Activated naive CD4-positive, alpha-beta T cell treated with anti-CD3 and anti-CD28 coated beads, Interleukin-2, amount 10 ng/mL, durations not matched to agents 7 days and 5 days (primary cell): Measurements from ENCODE around the gene INSYN2A.

Experiments
- CTCF ChIA-PET: fragments of 350-600 bp; sonication (Branson Sonifier 250); formaldehyde crosslinking; loops from one replicate; lab custom pipeline; 2021; ENCODE audit warnings: antibody characterized with exemption; lab: Charles Lee
- DNase-seq: peaks from one replicate; pipeline ENCODE4 v3.0.0-alpha.2; 2020
- H3K27ac Mint-ChIP-seq: one replicate; pipeline ENCODE4 v1.8.0; 2021; ENCODE audit warnings: mild to moderate bottlenecking, moderate library complexity, mixed read lengths
- H3K27me3 Mint-ChIP-seq: one replicate; pipeline ENCODE4 v1.8.0; 2021; ENCODE audit warnings: mild to moderate bottlenecking, mixed read lengths
- H3K36me3 Mint-ChIP-seq: one replicate; pipeline ENCODE4 v1.8.0; 2021; ENCODE audit warnings: mixed read lengths
- H3K4me1 Mint-ChIP-seq: one replicate; pipeline ENCODE4 v1.8.0; 2021; ENCODE audit warnings: mixed read lengths
- H3K4me3 Mint-ChIP-seq: one replicate; pipeline ENCODE4 v1.8.0; 2021; ENCODE audit warnings: mild to moderate bottlenecking, moderate library complexity, mixed read lengths
- H3K9me3 Mint-ChIP-seq: one replicate; pipeline ENCODE4 v1.8.0; 2021; ENCODE audit warnings: mixed read lengths

INSYN2A gene, protein sequence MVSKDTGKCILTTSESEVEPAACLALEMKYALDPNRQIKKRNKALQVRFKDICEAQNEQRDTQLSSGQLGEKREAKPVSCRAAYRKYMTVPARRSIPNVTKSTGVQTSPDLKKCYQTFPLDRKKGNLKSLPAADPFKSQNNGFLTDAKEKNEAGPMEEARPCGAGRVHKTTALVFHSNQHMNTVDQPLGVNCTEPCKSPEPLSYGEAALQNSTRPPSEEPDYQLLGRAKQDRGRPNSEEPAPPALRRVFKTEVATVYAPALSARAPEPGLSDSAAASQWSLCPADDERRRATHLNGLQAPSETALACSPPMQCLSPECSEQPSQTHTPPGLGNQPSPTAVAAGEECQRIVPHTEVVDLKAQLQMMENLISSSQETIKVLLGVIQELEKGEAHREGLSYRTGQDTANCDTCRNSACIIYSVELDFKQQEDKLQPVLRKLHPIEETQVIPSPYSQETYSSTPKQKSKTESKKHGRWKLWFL

DNA sequence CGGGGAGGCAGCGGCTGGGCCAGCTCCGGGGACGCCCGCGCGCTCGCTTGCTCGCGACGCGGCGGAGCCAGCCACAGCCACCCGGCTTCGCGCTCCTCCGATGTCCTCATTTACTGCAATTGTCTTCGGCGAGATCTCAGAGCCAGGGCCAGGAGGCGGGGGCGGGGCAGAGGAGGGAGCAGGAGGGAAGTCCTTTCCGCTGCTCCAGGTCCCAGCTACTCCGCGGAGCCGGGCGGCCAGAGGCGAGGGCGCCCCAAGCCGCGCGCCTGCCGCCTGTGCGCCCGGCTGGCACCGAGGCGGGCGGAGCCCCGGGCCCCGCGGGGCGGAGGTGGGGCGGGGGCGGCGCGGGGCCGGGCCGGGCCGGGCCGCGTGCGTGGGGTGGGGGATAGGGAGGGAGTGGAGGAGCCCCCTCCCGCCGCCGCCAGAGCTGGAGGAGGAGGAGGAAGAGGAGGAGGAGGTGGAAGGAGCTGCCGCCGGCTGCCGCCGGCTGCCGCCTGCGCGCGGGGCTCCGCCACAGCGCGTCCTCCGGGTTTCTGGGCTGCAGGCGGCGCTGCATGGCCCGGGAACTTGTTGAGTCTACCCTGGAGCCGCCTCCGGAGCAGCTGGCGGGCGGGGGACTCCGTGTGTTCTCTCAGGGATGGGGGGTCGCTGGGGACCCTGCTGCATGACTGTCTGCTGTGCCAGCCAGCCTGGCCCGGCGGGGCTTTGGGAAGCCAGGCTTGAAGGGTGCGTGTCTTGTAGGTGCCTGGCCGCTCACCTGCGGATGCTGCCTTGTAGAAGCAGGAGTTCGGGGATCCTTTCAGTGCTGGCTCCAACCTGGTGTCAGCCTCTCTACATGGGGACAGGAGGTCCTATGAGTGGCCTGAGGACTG, at the start of gene INSYN2A:
Gene INSYN2A (minus strand): TSS at position 310 of the 872 bp plus-strand sequence. CDS start 20,196 bp downstream, outside the sequence.
- Mint-ChIP-seq H3K36me3 (no peaks in the 10 kb centered on the region), H3K9me3 (no peaks in the 10 kb centered on the region), H3K27ac (no peak within 1 kb of the TSS), H3K4me1 (no peaks in the 10 kb centered on the region), H3K4me3 (no peak within 1 kb of the TSS), H3K27me3 (peaks cover 36% of the 10 kb centered on the region)
- DNase-seq, result no peak
- CTCF ChIA-PET, result no interaction called here

DNA sequence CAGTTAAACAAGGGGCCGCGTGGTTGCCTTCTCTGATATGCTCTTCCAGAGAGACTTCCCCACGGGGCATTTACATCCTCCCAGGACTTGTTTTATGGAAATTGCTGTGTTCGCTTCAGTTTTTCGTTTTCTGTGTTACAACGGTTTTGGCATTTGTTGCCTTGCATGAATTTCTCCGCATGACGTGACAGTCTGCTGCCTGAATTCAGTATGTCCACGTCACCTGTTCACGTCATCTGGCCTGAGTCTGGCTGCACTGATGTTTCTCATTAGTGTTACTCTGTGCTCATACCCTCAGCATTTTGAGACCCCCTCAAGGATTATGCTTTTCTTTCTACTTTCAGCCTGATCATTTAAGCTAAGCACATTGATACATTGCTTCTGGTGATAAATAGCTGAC, 49.1 kb upstream of the INSYN2A start:
- Mint-ChIP-seq H3K4me3 (no peak overlapping the region), H3K36me3 (no peaks in the 10 kb centered on the region), H3K27ac (no peak overlapping the region), H3K4me1 (no peaks in the 10 kb centered on the region), H3K9me3 (no peaks in the 10 kb centered on the region), H3K27me3 (peaks cover 15% of the 10 kb centered on the region)
- CTCF ChIA-PET, result no interaction called here
- no peak for DNase-seq

DNA sequence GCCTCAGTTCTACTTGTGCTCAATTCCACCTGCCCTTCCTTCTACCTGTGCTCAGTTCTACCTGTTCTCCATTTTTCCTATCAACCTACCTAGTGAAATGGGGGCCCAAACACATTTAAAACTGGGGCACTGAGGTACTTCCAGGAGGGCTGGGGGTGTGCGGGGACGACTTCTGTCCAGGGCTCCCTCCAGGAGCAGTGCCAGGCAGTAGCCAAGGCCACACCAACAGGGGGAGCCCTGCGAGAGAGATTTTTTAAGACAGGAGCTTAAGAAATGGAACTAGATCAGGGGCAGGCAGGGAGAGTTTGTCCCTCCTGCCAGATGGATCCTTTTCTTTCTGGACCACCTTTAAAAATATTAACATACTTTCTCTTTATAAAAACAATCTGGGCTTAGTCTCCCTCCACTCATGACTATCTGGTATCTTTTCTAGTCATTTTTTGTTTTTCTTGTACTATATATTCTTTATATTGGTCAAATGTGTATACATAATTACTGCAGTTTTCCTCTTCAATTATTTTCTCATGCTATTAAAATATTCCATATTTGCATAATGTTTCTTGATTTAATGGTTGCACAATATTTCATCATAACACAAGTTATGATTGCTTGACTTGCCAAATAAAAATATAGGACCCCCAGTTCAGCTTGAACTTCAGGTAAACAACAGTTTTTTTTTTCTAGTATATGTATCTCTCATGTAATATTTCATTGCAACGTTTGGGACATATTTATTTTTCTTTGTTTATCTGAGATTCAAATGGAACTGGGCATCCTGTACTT, 47.3 kb upstream of the INSYN2A start:
- CTCF ChIA-PET, result interaction anchor here (0.6 to 1.4 kb wide), 3 partner anchors 90 to 108 kb away, joined by 3 read pairs; no protein-coding TSS in a partner anchor
- DNase-seq, result peak; percentile 58

DNA sequence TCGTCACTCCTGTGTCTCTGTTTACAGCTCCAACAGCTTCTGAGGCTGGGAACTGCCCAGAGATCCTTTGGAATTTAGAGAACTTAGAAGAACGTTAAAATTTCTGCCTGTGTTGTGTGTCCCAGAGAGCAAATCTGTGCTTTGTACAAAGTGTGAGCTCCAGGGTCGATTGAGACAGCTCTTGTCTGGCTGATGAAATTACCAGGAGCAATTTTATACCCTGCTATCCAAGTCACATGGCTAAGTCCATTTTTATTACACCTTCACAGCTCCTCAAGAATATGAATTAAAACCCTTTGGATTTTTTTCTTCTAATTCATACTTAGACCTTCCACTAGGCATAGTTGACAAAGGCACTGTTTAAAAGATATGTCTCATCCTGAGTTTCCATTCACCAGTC, 46.5 kb upstream of the INSYN2A start:
- Mint-ChIP-seq H3K4me3 (no peak overlapping the region), H3K36me3 (no peaks in the 10 kb centered on the region), H3K9me3 (no peaks in the 10 kb centered on the region), H3K27ac (no peak overlapping the region), H3K27me3 (peaks cover 12% of the 10 kb centered on the region), H3K4me1 (no peaks in the 10 kb centered on the region)
- CTCF ChIA-PET, result interaction anchor here (1.0 to 1.4 kb wide), 2 partner anchors 104 to 108 kb away, joined by 3 read pairs; no protein-coding TSS in a partner anchor
- DNase-seq, result no peak

More for the DNA sequence above, 47.3 kb upstream of the INSYN2A start:
- H3K4me1 Mint-ChIP-seq, result no peaks in the 10 kb centered on the region
- H3K27me3 Mint-ChIP-seq, result peaks cover 12% of the 10 kb centered on the region
- no peaks in the 10 kb centered on the region for H3K9me3 Mint-ChIP-seq
- H3K4me3 Mint-ChIP-seq, result no peak overlapping the region
- no peaks in the 10 kb centered on the region for H3K36me3 Mint-ChIP-seq
- H3K27ac Mint-ChIP-seq, result no peak overlapping the region

DNA sequence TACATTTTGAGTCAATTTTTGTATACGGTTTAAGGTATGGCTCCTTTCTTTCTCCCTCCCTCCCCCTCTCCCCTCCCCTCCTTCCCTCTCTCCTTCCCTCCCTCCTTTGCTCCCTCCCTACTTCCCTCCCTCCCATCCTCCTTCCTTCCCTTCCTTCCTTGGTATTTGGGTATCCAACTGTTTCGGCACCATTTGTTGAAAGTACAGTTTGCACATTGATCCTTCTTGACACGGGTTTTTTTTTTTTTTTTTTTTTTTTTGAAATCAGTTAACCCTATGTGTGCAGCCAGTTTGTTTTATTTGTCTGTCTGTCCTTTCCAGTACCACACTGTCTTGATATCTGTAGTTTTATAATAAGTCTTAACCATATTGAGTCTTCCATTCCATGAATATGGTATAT, 39.9 kb upstream of the INSYN2A start:
- H3K4me1 Mint-ChIP-seq, result no peaks in the 10 kb centered on the region
- no peaks in the 10 kb centered on the region for H3K27me3 Mint-ChIP-seq
- CTCF ChIA-PET, result no interaction called here
- no peaks in the 10 kb centered on the region for H3K36me3 Mint-ChIP-seq
- H3K4me3 Mint-ChIP-seq, result no peak overlapping the region
- H3K27ac Mint-ChIP-seq, result no peak overlapping the region
- DNase-seq, result no peak
- H3K9me3 Mint-ChIP-seq, result no peaks in the 10 kb centered on the region

DNA sequence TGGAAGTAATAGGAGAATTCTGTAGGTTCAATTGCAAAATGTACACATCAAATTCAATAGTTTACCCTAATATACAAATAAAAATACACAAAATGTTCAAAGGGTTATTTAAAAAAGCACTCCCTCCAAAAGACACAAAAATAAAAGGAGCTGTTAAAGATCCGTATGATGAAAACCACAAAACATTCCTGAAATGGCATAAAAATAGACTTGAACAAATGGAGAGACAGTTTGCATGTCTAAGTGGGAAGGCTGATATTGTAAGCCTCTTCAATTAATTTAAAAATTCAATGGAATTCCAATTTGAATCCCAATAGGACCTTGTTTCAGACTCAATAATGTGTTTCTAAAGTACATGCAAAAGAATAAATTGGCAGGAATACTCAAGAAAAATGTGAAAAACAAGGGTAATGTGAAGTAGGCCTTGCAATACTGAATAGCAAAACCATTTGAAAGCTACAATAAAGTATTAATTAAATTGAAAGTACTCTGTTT, 38.0 kb upstream of the INSYN2A start:
- no peak overlapping the region for H3K4me3 Mint-ChIP-seq
- no peak overlapping the region for H3K27ac Mint-ChIP-seq
- no peaks in the 10 kb centered on the region for H3K36me3 Mint-ChIP-seq
- no peak for DNase-seq
- H3K4me1 Mint-ChIP-seq, result no peaks in the 10 kb centered on the region
- no peaks in the 10 kb centered on the region for H3K9me3 Mint-ChIP-seq
- CTCF ChIA-PET, result no interaction called here
- no peaks in the 10 kb centered on the region for H3K27me3 Mint-ChIP-seq

DNA sequence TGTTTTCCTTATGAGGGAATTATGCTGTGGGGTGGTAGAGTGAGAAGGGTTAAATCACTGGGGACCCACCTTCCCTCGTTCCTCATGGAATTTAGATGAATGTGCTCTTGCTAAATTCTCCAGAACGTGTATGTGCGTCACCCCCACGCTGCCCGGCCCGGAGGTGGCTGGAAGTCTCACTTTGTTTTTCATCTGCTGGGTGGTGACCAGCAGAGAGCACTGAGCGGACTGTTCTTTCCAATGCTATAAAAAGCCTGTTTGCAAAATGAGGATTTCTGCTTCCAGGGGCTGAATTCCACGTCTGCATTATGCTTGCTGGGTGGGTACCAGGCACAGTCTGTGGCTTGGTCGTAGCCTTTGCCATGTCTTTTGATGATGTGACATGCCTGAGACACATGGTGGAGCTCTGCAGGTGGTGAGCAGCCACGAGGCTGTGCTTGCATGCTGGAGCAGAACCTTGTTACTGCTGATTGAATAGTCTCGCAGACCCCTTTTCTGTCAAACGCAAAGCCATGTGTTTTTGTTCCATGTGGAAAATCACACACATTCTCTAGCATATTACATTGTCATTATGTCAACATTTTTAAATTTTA, 31.9 kb upstream of the INSYN2A start:
- H3K4me3 Mint-ChIP-seq, result no peak overlapping the region
- CTCF ChIA-PET, result no interaction called here
- DNase-seq, result no peak
- no peaks in the 10 kb centered on the region for H3K9me3 Mint-ChIP-seq
- no peak overlapping the region for H3K27ac Mint-ChIP-seq
- no peaks in the 10 kb centered on the region for H3K4me1 Mint-ChIP-seq
- no peaks in the 10 kb centered on the region for H3K27me3 Mint-ChIP-seq
- H3K36me3 Mint-ChIP-seq, result no peaks in the 10 kb centered on the region

DNA sequence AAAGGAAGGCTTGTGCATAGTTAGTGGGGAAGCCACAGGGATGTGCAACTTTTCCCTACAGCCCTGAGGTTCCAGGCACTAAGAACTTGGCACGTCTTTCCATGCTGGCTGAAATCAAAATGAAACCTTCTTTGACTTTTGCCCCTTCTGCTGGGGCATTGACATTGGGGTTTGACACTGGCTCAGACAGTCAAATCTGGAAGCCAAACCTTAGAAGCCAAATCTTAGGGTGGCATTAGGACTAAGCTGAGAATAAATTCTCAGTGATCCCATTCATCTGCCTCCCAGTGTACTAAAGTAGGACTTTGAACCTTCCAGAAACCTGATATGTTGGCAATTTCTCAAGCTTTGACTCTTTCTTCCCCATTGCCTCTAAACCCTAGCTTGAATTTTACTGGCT, 31.3 kb upstream of the INSYN2A start:
- CTCF ChIA-PET, result no interaction called here
- Mint-ChIP-seq H3K36me3 (no peaks in the 10 kb centered on the region), H3K9me3 (no peaks in the 10 kb centered on the region), H3K27ac (no peak overlapping the region), H3K4me3 (no peak overlapping the region), H3K27me3 (no peaks in the 10 kb centered on the region), H3K4me1 (no peaks in the 10 kb centered on the region)
- no peak for DNase-seq

DNA sequence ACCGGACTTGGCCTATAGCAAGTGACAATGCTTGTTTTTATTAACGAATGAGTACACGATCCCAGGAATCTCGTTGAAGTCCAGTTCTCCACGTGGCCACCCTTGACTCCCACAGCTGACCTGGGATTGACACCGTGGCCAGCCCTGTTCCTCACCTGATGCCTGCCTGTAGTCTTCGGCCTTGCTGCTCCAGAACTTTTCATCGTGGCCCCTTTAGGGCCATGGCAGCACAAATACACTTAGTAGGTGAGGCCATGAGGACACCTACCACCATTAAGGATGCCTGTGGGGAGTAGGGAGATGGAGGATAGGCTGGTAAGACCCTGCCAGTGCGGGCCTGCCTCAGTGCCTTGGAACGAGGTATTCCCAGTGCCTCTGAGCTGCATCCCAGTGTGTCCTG, 30.6 kb upstream of the INSYN2A start:
- H3K9me3 Mint-ChIP-seq, result no peaks in the 10 kb centered on the region
- H3K4me3 Mint-ChIP-seq, result no peak overlapping the region
- H3K27ac Mint-ChIP-seq, result no peak overlapping the region
- DNase-seq, result no peak
- H3K4me1 Mint-ChIP-seq, result no peaks in the 10 kb centered on the region
- no peaks in the 10 kb centered on the region for H3K36me3 Mint-ChIP-seq
- H3K27me3 Mint-ChIP-seq, result no peaks in the 10 kb centered on the region
- CTCF ChIA-PET, result no interaction called here

DNA sequence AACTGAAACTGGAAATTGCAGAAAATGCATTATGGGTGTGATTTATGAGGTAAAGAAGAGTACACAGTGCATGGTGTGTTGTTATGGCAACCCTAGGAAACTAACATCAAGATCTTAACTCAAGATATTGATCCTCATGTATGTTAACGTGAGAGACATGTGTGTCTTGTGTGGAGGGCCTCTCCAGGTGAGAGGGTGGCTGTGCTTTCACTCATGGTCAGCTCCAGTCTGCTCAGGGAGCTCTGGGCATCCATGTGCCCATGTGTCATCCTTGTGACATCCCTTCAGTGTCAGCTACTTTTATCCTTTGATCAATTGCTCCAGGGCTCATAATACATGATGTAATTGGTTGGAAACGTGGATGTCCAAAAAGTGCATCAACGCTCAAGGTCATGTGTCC, 24.9 kb upstream of the INSYN2A start:
- Mint-ChIP-seq H3K4me1 (no peaks in the 10 kb centered on the region), H3K4me3 (no peak overlapping the region), H3K27me3 (no peaks in the 10 kb centered on the region), H3K9me3 (no peaks in the 10 kb centered on the region), H3K36me3 (no peaks in the 10 kb centered on the region), H3K27ac (no peak overlapping the region)
- no peak for DNase-seq
- CTCF ChIA-PET, result no interaction called here

DNA sequence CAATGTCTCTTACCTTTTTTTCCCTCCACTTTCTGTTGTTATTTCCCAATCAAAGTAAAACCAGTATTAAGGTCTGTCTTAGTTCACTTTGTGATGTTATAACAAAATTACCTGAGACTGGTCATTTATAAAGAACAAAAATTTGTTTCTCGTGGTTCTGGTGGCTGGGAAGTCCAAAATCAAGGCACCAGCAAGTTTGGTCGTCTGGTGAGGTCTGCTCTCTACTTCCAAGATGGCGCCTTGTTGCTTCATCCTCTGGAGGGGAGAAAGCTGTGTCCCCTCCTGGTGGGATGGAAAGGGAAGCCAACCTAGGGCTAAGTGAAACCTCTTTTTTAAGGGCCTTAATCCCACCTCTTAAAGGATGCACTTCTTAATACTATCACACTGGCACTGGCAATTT, 22.3 kb upstream of the INSYN2A start:
- Mint-ChIP-seq H3K4me3 (no peak overlapping the region), H3K4me1 (no peaks in the 10 kb centered on the region), H3K27me3 (no peaks in the 10 kb centered on the region), H3K27ac (no peak overlapping the region), H3K36me3 (no peaks in the 10 kb centered on the region), H3K9me3 (no peaks in the 10 kb centered on the region)
- DNase-seq, result no peak
- CTCF ChIA-PET, result no interaction called here

DNA sequence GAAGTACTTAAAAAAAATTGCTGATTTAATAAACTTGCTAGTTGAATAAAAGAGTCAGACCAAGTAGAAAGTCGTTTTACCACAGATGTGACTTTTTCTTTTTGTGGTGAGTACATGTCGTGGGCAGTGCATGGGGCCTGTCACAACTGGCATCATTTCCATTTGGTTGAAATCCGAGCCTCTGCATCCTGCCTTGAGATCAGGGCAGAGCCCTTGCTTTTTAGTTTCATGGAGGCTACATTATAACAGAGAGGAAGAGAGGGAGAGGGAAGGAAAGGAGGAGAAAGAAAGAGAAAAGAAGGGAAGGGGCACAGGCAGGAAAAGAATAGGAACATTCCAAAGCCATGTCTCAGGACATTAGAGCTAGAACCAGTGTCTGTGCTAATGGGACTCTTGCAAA, 20.4 kb upstream of the INSYN2A start:
- Mint-ChIP-seq H3K9me3 (no peaks in the 10 kb centered on the region), H3K27me3 (no peaks in the 10 kb centered on the region), H3K4me1 (no peaks in the 10 kb centered on the region), H3K36me3 (no peaks in the 10 kb centered on the region), H3K4me3 (no peak overlapping the region), H3K27ac (no peak overlapping the region)
- CTCF ChIA-PET, result no interaction called here
- DNase-seq, result no peak

DNA sequence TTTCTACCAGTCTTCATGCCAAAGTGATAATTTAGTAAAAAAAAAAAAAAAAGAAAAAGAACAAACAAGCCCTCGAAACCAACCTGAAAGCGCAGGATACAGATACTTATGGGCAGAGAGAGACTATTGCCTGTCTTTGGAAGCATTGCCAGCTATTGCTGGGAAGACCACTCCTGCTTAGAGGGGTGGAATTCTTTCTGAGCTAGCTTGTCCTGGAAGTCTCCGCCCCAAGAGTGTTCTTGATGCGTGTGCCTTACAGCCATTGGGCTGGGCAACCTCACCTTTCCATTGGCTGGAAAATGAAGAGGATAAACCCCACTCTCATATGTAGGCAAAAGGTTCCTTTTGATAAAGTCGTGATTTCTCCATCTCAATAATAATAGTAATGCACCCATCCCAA, 19.9 kb upstream of the INSYN2A start:
- Mint-ChIP-seq H3K27me3 (no peaks in the 10 kb centered on the region), H3K4me1 (no peaks in the 10 kb centered on the region), H3K27ac (no peak overlapping the region), H3K36me3 (no peaks in the 10 kb centered on the region), H3K9me3 (no peaks in the 10 kb centered on the region), H3K4me3 (no peak overlapping the region)
- no peak for DNase-seq
- CTCF ChIA-PET, result no interaction called here
